BLaER1 (cell line): ENCODE results near the gene PSMA8.
A peak's percentile ranks its signal among the peaks of the same experiment; 100 is the strongest.

Experiments used
- H3K27ac ChIP-seq: shearing (Covaris generic); formaldehyde crosslinking; 2 replicates; pipeline ENCODE4 v1.8.1; 2022
- H3K27me3 ChIP-seq: shearing (Covaris generic); formaldehyde crosslinking; 2 replicates; pipeline ENCODE4 v1.8.1; 2022
- H3K36me3 ChIP-seq: shearing (Covaris generic); formaldehyde crosslinking; 2 replicates; pipeline ENCODE4 v1.8.1; 2022
- H3K4me1 ChIP-seq: shearing (Covaris generic); formaldehyde crosslinking; 2 replicates; pipeline ENCODE4 v1.8.1; 2022
- H3K4me2 ChIP-seq: shearing (Covaris generic); formaldehyde crosslinking; 2 replicates; pipeline ENCODE4 v1.8.1; 2022
- H3K4me3 ChIP-seq: shearing (Covaris generic); formaldehyde crosslinking; 2 replicates; pipeline ENCODE4 v1.8.1; 2022
- H3K9ac ChIP-seq: shearing (Covaris generic); formaldehyde crosslinking; 2 replicates; pipeline ENCODE4 v1.8.1; 2022
- H3K9me3 ChIP-seq: shearing (Covaris generic); formaldehyde crosslinking; 2 replicates; pipeline ENCODE4 v1.8.1; 2022
- H4K20me1 ChIP-seq: shearing (Covaris generic); formaldehyde crosslinking; 2 replicates; pipeline ENCODE4 v1.8.1; 2022
- Cebpa-rat ChIP-seq: shearing (Covaris generic); IDR thresholded peaks from 2 replicates; pipeline ENCODE4 v1.8.1; 2022

The PSMA8 gene

GRCh38 chr18:26205318-26205717 is 71.6 kb downstream of the PSMA8 start:
- no peak for TF ChIP-seq Cebpa-rat
- Histone ChIP-seq H4K20me1 (no peaks in the 10 kb centered on the region), H3K27me3 (no peaks in the 10 kb centered on the region), H3K27ac (no peak overlapping the region), H3K4me1 (no peaks in the 10 kb centered on the region), H3K36me3 (no peaks in the 10 kb centered on the region), H3K9me3 (0 out of 2 replicates have a peak, but pooled peaks cover 3% of the 10 kb centered on the region), H3K4me3 (no peak overlapping the region), H3K4me2 (no peak overlapping the region), H3K9ac (no peak overlapping the region)

GRCh38 chr18:26206488-26206887 is 72.8 kb downstream of the PSMA8 start:
- Histone ChIP-seq H3K36me3 (no peaks in the 10 kb centered on the region), H3K4me2 (no peak overlapping the region), H3K9ac (no peak overlapping the region), H3K9me3 (no peaks in the 10 kb centered on the region), H3K27me3 (no peaks in the 10 kb centered on the region), H3K27ac (no peak overlapping the region), H3K4me3 (no peak overlapping the region), H4K20me1 (no peaks in the 10 kb centered on the region), H3K4me1 (no peaks in the 10 kb centered on the region)
- TF ChIP-seq Cebpa-rat, result no peak

DNA sequence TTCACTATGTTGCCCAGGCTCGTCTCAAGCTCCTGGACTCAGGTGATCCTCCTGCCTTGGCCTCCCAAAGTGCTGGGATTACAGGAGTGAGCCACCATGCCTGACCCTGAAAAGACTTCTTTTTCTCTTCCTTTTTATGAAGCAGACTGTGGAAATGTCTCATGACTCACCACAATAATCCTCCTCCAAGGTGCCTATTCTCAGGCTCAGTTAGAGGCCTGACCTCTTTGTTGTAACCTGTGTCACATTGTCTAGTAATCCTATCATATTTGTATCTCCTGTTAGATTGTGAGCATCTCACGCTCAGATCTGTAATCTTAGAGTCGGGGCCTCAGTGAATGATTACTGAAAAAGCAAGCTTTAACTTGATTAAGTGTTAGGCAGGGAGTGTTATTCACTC is 74.3 kb downstream of the PSMA8 start:
- no peak overlapping the region for H3K4me3 ChIP-seq
- no peaks in the 10 kb centered on the region for H4K20me1 ChIP-seq
- H3K36me3 ChIP-seq, result no peaks in the 10 kb centered on the region
- H3K4me2 ChIP-seq, result no peak overlapping the region
- H3K9ac ChIP-seq, result no peak overlapping the region
- H3K4me1 ChIP-seq, result no peaks in the 10 kb centered on the region
- H3K27me3 ChIP-seq, result no peaks in the 10 kb centered on the region
- no peaks in the 10 kb centered on the region for H3K9me3 ChIP-seq
- H3K27ac ChIP-seq, result no peak overlapping the region
- no peak for TF ChIP-seq Cebpa-rat

- Histone ChIP-seq H4K20me1 (no peaks in the 10 kb centered on the region), H3K4me3 (no peak overlapping the region), H3K27ac (no peak overlapping the region), H3K9me3 (no peaks in the 10 kb centered on the region), H3K27me3 (no peaks in the 10 kb centered on the region), H3K36me3 (no peaks in the 10 kb centered on the region), H3K9ac (no peak overlapping the region), H3K4me1 (no peaks in the 10 kb centered on the region), H3K4me2 (no peak overlapping the region)
- no peak for TF ChIP-seq Cebpa-rat
Measured at GRCh38 chr18:26208977-26209376, 75.3 kb downstream of the PSMA8 start.

DNA sequence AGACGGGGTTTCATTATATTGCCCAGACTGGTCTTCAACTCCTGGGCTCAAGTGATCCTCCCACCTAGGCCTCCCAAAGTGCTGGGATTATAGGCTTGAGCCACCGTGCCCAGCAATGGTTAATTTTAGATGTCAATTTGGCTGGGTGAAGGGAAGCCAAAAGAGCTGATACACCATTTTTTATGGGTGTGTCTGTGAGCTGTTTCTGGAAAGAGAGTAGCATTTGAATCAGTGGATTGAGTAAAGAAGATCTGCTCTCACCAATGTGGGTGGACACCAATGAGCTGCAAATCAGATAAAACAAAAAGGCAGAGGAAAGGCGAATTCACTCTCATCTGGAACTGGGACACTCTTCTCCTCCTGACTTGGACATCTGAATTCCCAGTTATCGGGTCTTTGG is 76.5 kb downstream of the PSMA8 start:
- Histone ChIP-seq H4K20me1 (no peaks in the 10 kb centered on the region), H3K9ac (no peak overlapping the region), H3K27ac (no peak overlapping the region), H3K36me3 (no peaks in the 10 kb centered on the region), H3K4me3 (no peak overlapping the region), H3K27me3 (no peaks in the 10 kb centered on the region), H3K4me2 (no peak overlapping the region), H3K4me1 (0 out of 2 replicates have a peak, but pooled peaks cover 2% of the 10 kb centered on the region), H3K9me3 (no peaks in the 10 kb centered on the region)
- TF ChIP-seq Cebpa-rat, result no peak

GRCh38 chr18:26215247-26215970 is 81.7 kb downstream of the PSMA8 start:
- H3K9me3 ChIP-seq, result no peaks in the 10 kb centered on the region
- H3K4me3 ChIP-seq, result no peak overlapping the region
- H3K27me3 ChIP-seq, result no peaks in the 10 kb centered on the region
- H3K4me2 ChIP-seq, result peak overlapping the region; percentile 0; the same call in 1 of the 2 replicates
- H4K20me1 ChIP-seq, result no peaks in the 10 kb centered on the region
- H3K4me1 ChIP-seq, result 0 out of 2 replicates have a peak, but pooled peaks cover 9% of the 10 kb centered on the region
- no peaks in the 10 kb centered on the region for H3K36me3 ChIP-seq
- TF ChIP-seq Cebpa-rat, result no peak
- no peak overlapping the region for H3K27ac ChIP-seq
- H3K9ac ChIP-seq, result no peak overlapping the region

DNA sequence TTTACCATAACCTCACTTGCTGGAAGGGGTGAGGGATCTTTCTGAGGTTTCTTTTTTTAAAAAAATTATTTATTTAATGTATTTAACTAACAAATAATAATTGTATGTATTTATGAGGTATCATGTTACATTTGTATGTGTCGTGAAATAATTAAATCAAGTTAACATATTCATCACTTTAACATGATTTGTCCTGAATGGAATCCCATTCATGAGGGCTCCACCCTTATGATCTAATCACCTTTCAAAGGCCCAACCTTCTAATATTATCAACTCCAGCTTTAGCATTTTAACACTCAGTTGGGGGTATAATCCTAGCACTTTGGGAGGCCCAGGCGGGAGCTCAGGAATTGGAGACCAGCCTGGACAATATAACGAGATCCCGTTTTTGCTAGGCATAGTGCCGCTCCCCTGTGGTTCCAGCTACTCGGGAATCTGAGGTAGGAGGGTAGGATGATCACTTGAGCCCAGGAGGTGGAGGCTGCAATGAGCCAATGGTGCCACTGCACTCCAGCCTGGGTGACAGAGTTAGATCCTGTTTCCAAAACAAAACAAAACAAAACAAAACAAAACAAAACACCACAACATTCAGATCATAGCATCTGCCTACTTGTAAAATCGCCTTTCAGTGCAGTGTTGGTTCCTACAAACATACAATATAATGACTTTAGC is 91.5 kb downstream of the PSMA8 start:
- 0 out of 2 replicates have a peak, but pooled peaks cover 1% of the 10 kb centered on the region for H3K36me3 ChIP-seq
- no peak overlapping the region for H3K4me2 ChIP-seq
- H3K27me3 ChIP-seq, result no peaks in the 10 kb centered on the region
- H3K9me3 ChIP-seq, result no peaks in the 10 kb centered on the region
- H3K4me3 ChIP-seq, result no peak overlapping the region
- no peak for TF ChIP-seq Cebpa-rat
- no peak overlapping the region for H3K27ac ChIP-seq
- peaks cover 24% of the 10 kb centered on the region for H3K4me1 ChIP-seq
- H4K20me1 ChIP-seq, result peaks cover 26% of the 10 kb centered on the region
- H3K9ac ChIP-seq, result no peak overlapping the region

DNA sequence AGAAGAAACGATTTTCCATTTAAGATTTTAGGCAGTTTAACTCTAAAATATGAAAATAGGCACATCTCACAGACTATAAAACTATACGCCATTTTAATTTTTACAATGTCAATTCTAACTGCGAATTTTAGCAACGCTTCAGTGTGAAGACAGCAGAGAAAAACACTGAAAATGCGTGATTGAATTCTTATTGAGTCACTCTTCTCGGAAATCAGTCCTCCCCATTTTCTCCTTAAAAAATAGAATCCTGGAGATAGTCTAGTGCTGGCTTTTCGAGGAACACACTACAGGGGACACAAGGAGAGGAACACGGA is 92.2 kb downstream of the PSMA8 start:
- H3K4me3 ChIP-seq, result peak overlapping the region; percentile 85
- H3K4me1 ChIP-seq, result peaks cover 24% of the 10 kb centered on the region
- peak overlapping the region; percentile 87; the same call in 1 of the 2 replicates for H3K27ac ChIP-seq
- no peaks in the 10 kb centered on the region for H3K9me3 ChIP-seq
- H3K9ac ChIP-seq, result peak overlapping the region; percentile 87
- H3K36me3 ChIP-seq, result peaks cover 7% of the 10 kb centered on the region; the same call in 1 of the 2 replicates
- TF ChIP-seq Cebpa-rat, result no peak
- no peaks in the 10 kb centered on the region for H3K27me3 ChIP-seq
- H4K20me1 ChIP-seq, result peaks cover 31% of the 10 kb centered on the region
- H3K4me2 ChIP-seq, result peak overlapping the region; percentile 84

DNA sequence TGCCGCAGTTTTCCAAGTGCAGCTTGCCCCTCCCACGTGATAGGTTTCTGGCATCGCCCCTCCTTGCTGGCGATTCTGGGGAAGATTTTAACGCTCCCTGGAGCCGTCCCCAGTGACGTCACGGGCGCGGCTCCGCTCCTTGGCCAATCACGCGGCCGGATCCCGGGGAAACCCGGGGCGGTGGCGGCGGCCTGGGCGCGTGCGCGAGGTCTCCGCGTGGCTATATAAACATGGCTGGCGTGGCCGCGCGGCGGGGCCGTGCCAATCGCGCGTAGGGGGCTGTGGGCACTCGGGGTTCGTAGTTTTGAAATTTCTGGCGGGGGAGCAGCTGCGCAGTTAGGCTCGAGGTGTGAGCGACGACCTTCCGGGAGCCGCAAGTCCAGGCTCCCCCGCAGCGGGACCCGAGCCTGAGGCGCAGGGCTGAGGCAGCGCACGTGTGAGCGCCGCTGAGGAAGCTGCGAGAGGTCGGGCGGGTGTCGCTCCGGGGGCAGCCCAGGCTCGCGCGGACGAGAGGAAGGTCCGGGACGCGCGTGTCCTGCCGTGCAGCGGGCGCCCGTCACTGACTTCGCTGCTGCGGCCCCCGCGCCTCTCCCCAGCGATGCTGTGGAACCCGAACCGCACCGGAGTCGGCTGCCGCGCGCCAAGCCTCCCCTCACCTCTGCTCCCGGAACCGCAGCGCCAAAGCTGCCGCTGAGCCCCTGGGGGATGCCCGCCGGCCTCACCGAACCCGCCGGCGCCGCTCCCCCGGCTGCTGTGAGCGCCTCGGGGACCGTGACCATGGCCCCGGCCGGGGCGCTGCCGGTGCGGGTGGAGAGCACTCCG is 92.8 kb downstream of the PSMA8 start, which contains the start of gene TAF4B:
TAF4B (plus strand) TSS at position 217 of the 822 bp plus-strand sequence; CDS start at position 706, 489 bp downstream.
- Histone ChIP-seq H3K27ac (peak within 1 kb of the TSS; percentile 87), H3K36me3 (peaks cover 10% of the 10 kb centered on the region), H3K9me3 (peaks cover 5% of the 10 kb centered on the region), H3K4me3 (peak within 1 kb of the TSS; percentile 85), H3K27me3 (no peaks in the 10 kb centered on the region), H4K20me1 (peaks cover 31% of the 10 kb centered on the region), H3K9ac (peak within 1 kb of the TSS; percentile 87), H3K4me2 (peak within 1 kb of the TSS; percentile 84), H3K4me1 (peaks cover 24% of the 10 kb centered on the region)
- TF ChIP-seq Cebpa-rat, result no peak
